PFSK-1 (cell line): ENCODE measurements around the gene ASIC1.

Source experiments
- FOXP2 ChIP-seq: optimal IDR thresholded peaks from 2 replicates; pipeline ENCODE3; 2011; ENCODE audit warnings: borderline replicate concordance, control low read depth, inconsistent platforms; ENCODE audit not compliant: insufficient read depth; ENCODE audit errors: extremely low read length, extremely low read depth
- POLR2AphosphoS5 ChIP-seq: IDR thresholded peaks from 2 replicates; pipeline ENCODE4 v1.6.1; 2012; ENCODE audit warnings: low read depth, mild to moderate bottlenecking, control low read depth, low read length, moderate library complexity
- SIN3A ChIP-seq: IDR thresholded peaks from 2 replicates; pipeline ENCODE4 v1.6.1; 2012; ENCODE audit warnings: mild to moderate bottlenecking, low read length, moderate library complexity, borderline replicate concordance; ENCODE audit not compliant: insufficient read depth
- TAF1 ChIP-seq: IDR thresholded peaks from 2 replicates; pipeline ENCODE4 v1.6.1; 2012; ENCODE audit warnings: low read length, control low read depth, borderline replicate concordance; ENCODE audit not compliant: insufficient read depth
- TF ChIP-seq, protein P1 (sequence below), 2 experiments: IDR thresholded peaks; 2 replicates each; pipeline versions ENCODE4 v1.6.1 to v1.8.0; 2011 to 2012; ENCODE audit warnings: low read depth in 2 of 2, low read length in 2 of 2, control low read depth in 1 of 2, inconsistent platforms in 1 of 2, mild to moderate bottlenecking in 1 of 2, moderate library complexity in 1 of 2; ENCODE audit not compliant: insufficient read depth in 1 of 2

Gene ASIC1

DNA sequence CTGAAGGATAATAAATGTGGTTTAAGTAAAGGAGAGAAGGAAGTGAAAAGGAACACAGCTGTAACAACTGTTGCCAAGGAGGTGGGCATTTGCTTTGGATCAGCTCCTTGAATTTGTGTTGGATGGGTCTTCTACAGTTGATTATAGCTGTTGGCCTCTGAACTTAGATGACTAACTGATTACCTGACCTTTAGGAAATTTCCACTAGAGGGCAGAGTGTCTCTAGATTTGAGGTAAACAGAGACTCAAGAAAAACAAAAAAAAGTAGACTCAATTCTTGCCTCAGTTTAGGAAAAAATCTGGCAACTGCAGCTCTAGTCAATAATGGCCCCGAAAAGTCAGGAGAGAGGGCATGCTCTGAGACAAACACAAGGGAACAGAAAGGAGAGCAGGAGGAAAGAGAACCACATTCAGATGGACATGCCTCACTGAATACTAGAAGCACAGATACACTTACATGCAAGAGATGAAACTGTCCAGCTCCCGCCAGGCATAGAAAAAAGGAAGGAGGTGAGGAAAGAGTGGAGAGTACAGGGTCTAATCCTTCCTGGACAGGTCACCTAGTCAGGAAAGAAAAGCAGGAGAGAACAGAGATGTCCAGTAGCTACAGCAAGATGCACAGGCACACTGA, 75.2 kb downstream of the ASIC1 start:
- no peak for TF ChIP-seq FOXP2
- TF ChIP-seq, protein P1, sequence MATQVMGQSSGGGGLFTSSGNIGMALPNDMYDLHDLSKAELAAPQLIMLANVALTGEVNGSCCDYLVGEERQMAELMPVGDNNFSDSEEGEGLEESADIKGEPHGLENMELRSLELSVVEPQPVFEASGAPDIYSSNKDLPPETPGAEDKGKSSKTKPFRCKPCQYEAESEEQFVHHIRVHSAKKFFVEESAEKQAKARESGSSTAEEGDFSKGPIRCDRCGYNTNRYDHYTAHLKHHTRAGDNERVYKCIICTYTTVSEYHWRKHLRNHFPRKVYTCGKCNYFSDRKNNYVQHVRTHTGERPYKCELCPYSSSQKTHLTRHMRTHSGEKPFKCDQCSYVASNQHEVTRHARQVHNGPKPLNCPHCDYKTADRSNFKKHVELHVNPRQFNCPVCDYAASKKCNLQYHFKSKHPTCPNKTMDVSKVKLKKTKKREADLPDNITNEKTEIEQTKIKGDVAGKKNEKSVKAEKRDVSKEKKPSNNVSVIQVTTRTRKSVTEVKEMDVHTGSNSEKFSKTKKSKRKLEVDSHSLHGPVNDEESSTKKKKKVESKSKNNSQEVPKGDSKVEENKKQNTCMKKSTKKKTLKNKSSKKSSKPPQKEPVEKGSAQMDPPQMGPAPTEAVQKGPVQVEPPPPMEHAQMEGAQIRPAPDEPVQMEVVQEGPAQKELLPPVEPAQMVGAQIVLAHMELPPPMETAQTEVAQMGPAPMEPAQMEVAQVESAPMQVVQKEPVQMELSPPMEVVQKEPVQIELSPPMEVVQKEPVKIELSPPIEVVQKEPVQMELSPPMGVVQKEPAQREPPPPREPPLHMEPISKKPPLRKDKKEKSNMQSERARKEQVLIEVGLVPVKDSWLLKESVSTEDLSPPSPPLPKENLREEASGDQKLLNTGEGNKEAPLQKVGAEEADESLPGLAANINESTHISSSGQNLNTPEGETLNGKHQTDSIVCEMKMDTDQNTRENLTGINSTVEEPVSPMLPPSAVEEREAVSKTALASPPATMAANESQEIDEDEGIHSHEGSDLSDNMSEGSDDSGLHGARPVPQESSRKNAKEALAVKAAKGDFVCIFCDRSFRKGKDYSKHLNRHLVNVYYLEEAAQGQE (IDR thresholded peaks at IDR 0.05; ENCODE audit: insufficient read depth in 1 of 2, low read depth in 2 of 2, low read length in 2 of 2) = no peak
- TF ChIP-seq TAF1 = no peak
- no peak for TF ChIP-seq POLR2AphosphoS5
- no peak for TF ChIP-seq SIN3A
